Loucy (cell line): ENCODE results near the gene SHBG.

Experiments
- H2AFZ ChIP-seq: fragments of 200-600 bp; sonication (generic); 2 replicates; pipeline ENCODE4 v1.6.0; 2016; ENCODE audit warnings: antibody characterized with exemption, mild to moderate bottlenecking, low read length, moderate library complexity
- H3F3A ChIP-seq: fragments of 200-600 bp; 2 replicates; pipeline ENCODE4 v1.6.0; 2016; ENCODE audit warnings: antibody characterized with exemption, low read depth, mild to moderate bottlenecking
- H3K27me3 ChIP-seq: fragments of 200-600 bp; sonication (generic); 2 replicates; pipeline ENCODE4 v1.6.1; 2014; ENCODE audit warnings: low read length, mild to moderate bottlenecking; ENCODE audit not compliant: insufficient read depth, poor library complexity, severe bottlenecking
- H3K36me3 ChIP-seq: fragments of 200-600 bp; sonication (generic); 2 replicates; pipeline ENCODE4 v1.6.1; 2016; ENCODE audit warnings: low read length; ENCODE audit not compliant: insufficient read depth
- H3K4me1 ChIP-seq: fragments of 200-600 bp; sonication (generic); 2 replicates; pipeline ENCODE4 v1.5.1; 2014; ENCODE audit warnings: low read length, mild to moderate bottlenecking; ENCODE audit not compliant: insufficient read depth, poor library complexity, severe bottlenecking
- H3K4me2 ChIP-seq: fragments of 200-600 bp; sonication (generic); 2 replicates; pipeline ENCODE4 v1.6.0; 2014; ENCODE audit warnings: antibody characterized with exemption, low read length, low read depth, mild to moderate bottlenecking; ENCODE audit not compliant: poor library complexity, severe bottlenecking
- H3K4me3 ChIP-seq: fragments of 200-600 bp; sonication (generic); 2 replicates; pipeline ENCODE4 v1.5.1; 2014; ENCODE audit warnings: low read length, mild to moderate bottlenecking, mixed read lengths; ENCODE audit not compliant: poor library complexity, severe bottlenecking
- H3K79me2 ChIP-seq: fragments of 200-600 bp; sonication (generic); 2 replicates; pipeline ENCODE4 v1.6.1; 2014; ENCODE audit warnings: low read length; ENCODE audit not compliant: insufficient read depth
- H3K9ac ChIP-seq: fragments of 200-600 bp; sonication (generic); 2 replicates; pipeline ENCODE4 v1.6.0; 2014; ENCODE audit warnings: mild to moderate bottlenecking, low read depth, low read length, moderate library complexity; ENCODE audit not compliant: poor library complexity, severe bottlenecking
- H3K9me2 ChIP-seq: fragments of 200-600 bp; sonication (generic); replicated peaks from 2 replicates; pipeline ENCODE4 v1.6.1; 2016; ENCODE audit warnings: low read depth, low read length, mixed read lengths
- H3K9me3 ChIP-seq: fragments of 200-600 bp; sonication (generic); 2 replicates; pipeline ENCODE4 v1.6.1; 2014; ENCODE audit warnings: mild to moderate bottlenecking, antibody characterized with exemption, low read length, low read depth; ENCODE audit not compliant: insufficient read depth
- H4K20me1 ChIP-seq: fragments of 200-600 bp; sonication (generic); 2 replicates; pipeline ENCODE4 v1.6.0; 2014; ENCODE audit warnings: antibody characterized with exemption, low read length, mild to moderate bottlenecking; ENCODE audit not compliant: insufficient read depth, poor library complexity, severe bottlenecking
- CTCF ChIP-seq: fragments of 200-600 bp; sonication (generic); conservative IDR thresholded peaks from 2 replicates; pipeline ENCODE4 v1.5.1; 2014; ENCODE audit warnings: mild to moderate bottlenecking, antibody characterized with exemption, low read length
- EZH2phosphoT487 ChIP-seq: fragments of 200-600 bp; IDR thresholded peaks from 2 replicates; pipeline ENCODE4 v1.6.1; 2018; ENCODE audit warnings: antibody characterized with exemption, mild to moderate bottlenecking, moderate library complexity, borderline replicate concordance

SHBG gene

GRCh38 chr17:7650509-7651096, 20.7 kb downstream of the SHBG start, which contains the start of gene ATP1B2:
TSS of gene ATP1B2 (plus strand) at chr17:7650926. CDS start at chr17:7651519, 593 bp downstream.
- peak within 1 kb of the TSS; percentile 17; the same call in 1 of the 2 replicates for H2AFZ ChIP-seq

GRCh38 chr17:7651097-7651664, 21.2 kb downstream of the SHBG start:
- Histone ChIP-seq H3K4me2 (peak overlapping the region; percentile 61), H3K36me3 (no peaks in the 10 kb centered on the region), H3K4me1 (no peaks in the 10 kb centered on the region), H3K9me2 (no peaks in the 10 kb centered on the region), H3K9me3 (no peaks in the 10 kb centered on the region), H4K20me1 (no peaks in the 10 kb centered on the region), H2AFZ (0 out of 2 replicates have a peak overlapping the region, but pooled peaks have one; percentile 17), H3K9ac (no peak overlapping the region), H3K79me2 (no peaks in the 10 kb centered on the region), H3K27me3 (no peaks in the 10 kb centered on the region), H3K4me3 (peak overlapping the region; percentile 57), H3F3A (no peaks in the 10 kb centered on the region)
- TF ChIP-seq CTCF (no peak), EZH2phosphoT487 (no peak)

More at GRCh38 chr17:7650509-7651096, 20.7 kb downstream of the SHBG start, which contains the start of gene ATP1B2:
- peak within 1 kb of the TSS; percentile 61 for H3K4me2 ChIP-seq
- H3K4me3 ChIP-seq = peak within 1 kb of the TSS; percentile 57
- no peaks in the 10 kb centered on the region for H3K4me1 ChIP-seq
- H3K36me3 ChIP-seq = no peaks in the 10 kb centered on the region
- H3K9me3 ChIP-seq = no peaks in the 10 kb centered on the region
- no peak for TF ChIP-seq EZH2phosphoT487
- no peak for TF ChIP-seq CTCF
- no peaks in the 10 kb centered on the region for H3F3A ChIP-seq
- H3K9me2 ChIP-seq = no peaks in the 10 kb centered on the region
- H3K27me3 ChIP-seq = no peaks in the 10 kb centered on the region
- no peaks in the 10 kb centered on the region for H3K79me2 ChIP-seq
- H4K20me1 ChIP-seq = no peaks in the 10 kb centered on the region
- H3K9ac ChIP-seq = no peak within 1 kb of the TSS

- no peaks in the 10 kb centered on the region for H4K20me1 ChIP-seq
- H3K79me2 ChIP-seq = no peaks in the 10 kb centered on the region
- H3K4me1 ChIP-seq = no peaks in the 10 kb centered on the region
- no peaks in the 10 kb centered on the region for H3F3A ChIP-seq
- H3K9me2 ChIP-seq = no peaks in the 10 kb centered on the region
- no peak overlapping the region for H2AFZ ChIP-seq
- no peak overlapping the region for H3K9ac ChIP-seq
- H3K27me3 ChIP-seq = no peaks in the 10 kb centered on the region
- no peak overlapping the region for H3K4me2 ChIP-seq
- no peaks in the 10 kb centered on the region for H3K36me3 ChIP-seq
- H3K9me3 ChIP-seq = no peaks in the 10 kb centered on the region
- H3K4me3 ChIP-seq = no peak overlapping the region
- TF ChIP-seq CTCF = no peak
- no peak for TF ChIP-seq EZH2phosphoT487
These were observed 21.9 kb downstream of the SHBG start for GRCh38 chr17:7651665-7652387.
